Measurements from ENCODE around the gene LAG3. TPM values are rescaled to one million over a fixed set of nuclear protein-coding genes. Genes with fewer than 3 reads are reported as not detected.

LAG3 gene
- total RNA-seq, 1 experiment from 2014 or later = 2.6 TPM

DNA sequence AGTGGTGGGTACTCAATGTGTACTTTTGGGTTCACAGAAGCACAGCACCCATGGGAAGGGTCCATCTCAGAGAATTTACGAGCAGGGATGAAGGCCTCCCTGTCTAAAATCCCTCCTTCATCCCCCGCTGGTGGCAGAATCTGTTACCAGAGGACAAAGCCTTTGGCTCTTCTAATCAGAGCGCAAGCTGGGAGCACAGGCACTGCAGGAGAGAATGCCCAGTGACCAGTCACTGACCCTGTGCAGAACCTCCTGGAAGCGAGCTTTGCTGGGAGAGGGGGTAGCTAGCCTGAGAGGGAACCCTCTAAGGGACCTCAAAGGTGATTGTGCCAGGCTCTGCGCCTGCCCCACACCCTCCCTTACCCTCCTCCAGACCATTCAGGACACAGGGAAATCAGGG, 47.8 kb downstream of the LAG3 start:
- Mint-ChIP-seq H3K36me3 (peaks cover 5% of the 10 kb centered on the region; the same call in 1 of the 2 replicates), H3K27me3 (ENCODE audit: low read depth) (peaks cover 61% of the 10 kb centered on the region), H3K9me3 (no peaks in the 10 kb centered on the region), H3K27ac (no peak overlapping the region), H3K4me3 (peak overlapping the region; percentile 78; the same call in 1 of the 2 replicates), H3K4me1 (peaks cover 61% of the 10 kb centered on the region)
- TF ChIP-seq TCF7 (CRISPR knock-in tag; IDR thresholded peaks at IDR 0.05; ENCODE audit: low read depth) (no peak), GTF2I (CRISPR knock-in tag; conservative IDR thresholded peaks at IDR 0.05) (no peak), ZNF219 (CRISPR knock-in tag; IDR thresholded peaks at IDR 0.05; ENCODE audit: borderline replicate concordance) (no peak), MXD4 (CRISPR knock-in tag; IDR thresholded peaks at IDR 0.05; ENCODE audit: borderline replicate concordance) (no peak), TEAD1 (CRISPR knock-in tag; IDR thresholded peaks at IDR 0.05) (no peak), NR2C2 (CRISPR knock-in tag; IDR thresholded peaks at IDR 0.05) (no peak), IRF2 (CRISPR knock-in tag; IDR thresholded peaks at IDR 0.05; ENCODE audit: borderline replicate concordance, low read depth) (no peak), ATF1 (CRISPR knock-in tag; IDR thresholded peaks at IDR 0.05) (no peak), NR3C1 (CRISPR knock-in tag; conservative IDR thresholded peaks at IDR 0.05; ENCODE audit: low read depth) (no peak), TP53 (CRISPR knock-in tag; IDR thresholded peaks at IDR 0.05) (no peak), OVOL2 (CRISPR knock-in tag; IDR thresholded peaks at IDR 0.05; ENCODE audit: borderline replicate concordance) (no peak)
- TF ChIP-seq, protein P1, sequence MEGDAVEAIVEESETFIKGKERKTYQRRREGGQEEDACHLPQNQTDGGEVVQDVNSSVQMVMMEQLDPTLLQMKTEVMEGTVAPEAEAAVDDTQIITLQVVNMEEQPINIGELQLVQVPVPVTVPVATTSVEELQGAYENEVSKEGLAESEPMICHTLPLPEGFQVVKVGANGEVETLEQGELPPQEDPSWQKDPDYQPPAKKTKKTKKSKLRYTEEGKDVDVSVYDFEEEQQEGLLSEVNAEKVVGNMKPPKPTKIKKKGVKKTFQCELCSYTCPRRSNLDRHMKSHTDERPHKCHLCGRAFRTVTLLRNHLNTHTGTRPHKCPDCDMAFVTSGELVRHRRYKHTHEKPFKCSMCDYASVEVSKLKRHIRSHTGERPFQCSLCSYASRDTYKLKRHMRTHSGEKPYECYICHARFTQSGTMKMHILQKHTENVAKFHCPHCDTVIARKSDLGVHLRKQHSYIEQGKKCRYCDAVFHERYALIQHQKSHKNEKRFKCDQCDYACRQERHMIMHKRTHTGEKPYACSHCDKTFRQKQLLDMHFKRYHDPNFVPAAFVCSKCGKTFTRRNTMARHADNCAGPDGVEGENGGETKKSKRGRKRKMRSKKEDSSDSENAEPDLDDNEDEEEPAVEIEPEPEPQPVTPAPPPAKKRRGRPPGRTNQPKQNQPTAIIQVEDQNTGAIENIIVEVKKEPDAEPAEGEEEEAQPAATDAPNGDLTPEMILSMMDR (IDR thresholded peaks at IDR 0.05) = no peak
- TF ChIP-seq, protein P2, sequence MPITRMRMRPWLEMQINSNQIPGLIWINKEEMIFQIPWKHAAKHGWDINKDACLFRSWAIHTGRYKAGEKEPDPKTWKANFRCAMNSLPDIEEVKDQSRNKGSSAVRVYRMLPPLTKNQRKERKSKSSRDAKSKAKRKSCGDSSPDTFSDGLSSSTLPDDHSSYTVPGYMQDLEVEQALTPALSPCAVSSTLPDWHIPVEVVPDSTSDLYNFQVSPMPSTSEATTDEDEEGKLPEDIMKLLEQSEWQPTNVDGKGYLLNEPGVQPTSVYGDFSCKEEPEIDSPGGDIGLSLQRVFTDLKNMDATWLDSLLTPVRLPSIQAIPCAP (CRISPR knock-in tag; IDR thresholded peaks at IDR 0.05) = no peak
- TF ChIP-seq, protein P3, sequence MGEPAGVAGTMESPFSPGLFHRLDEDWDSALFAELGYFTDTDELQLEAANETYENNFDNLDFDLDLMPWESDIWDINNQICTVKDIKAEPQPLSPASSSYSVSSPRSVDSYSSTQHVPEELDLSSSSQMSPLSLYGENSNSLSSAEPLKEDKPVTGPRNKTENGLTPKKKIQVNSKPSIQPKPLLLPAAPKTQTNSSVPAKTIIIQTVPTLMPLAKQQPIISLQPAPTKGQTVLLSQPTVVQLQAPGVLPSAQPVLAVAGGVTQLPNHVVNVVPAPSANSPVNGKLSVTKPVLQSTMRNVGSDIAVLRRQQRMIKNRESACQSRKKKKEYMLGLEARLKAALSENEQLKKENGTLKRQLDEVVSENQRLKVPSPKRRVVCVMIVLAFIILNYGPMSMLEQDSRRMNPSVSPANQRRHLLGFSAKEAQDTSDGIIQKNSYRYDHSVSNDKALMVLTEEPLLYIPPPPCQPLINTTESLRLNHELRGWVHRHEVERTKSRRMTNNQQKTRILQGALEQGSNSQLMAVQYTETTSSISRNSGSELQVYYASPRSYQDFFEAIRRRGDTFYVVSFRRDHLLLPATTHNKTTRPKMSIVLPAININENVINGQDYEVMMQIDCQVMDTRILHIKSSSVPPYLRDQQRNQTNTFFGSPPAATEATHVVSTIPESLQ (CRISPR knock-in tag; IDR thresholded peaks at IDR 0.05) = no peak
- TF ChIP-seq, protein P4, sequence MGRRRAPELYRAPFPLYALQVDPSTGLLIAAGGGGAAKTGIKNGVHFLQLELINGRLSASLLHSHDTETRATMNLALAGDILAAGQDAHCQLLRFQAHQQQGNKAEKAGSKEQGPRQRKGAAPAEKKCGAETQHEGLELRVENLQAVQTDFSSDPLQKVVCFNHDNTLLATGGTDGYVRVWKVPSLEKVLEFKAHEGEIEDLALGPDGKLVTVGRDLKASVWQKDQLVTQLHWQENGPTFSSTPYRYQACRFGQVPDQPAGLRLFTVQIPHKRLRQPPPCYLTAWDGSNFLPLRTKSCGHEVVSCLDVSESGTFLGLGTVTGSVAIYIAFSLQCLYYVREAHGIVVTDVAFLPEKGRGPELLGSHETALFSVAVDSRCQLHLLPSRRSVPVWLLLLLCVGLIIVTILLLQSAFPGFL (CRISPR knock-in tag; IDR thresholded peaks at IDR 0.05; ENCODE audit: borderline replicate concordance) = no peak
- TF ChIP-seq, protein P5, sequence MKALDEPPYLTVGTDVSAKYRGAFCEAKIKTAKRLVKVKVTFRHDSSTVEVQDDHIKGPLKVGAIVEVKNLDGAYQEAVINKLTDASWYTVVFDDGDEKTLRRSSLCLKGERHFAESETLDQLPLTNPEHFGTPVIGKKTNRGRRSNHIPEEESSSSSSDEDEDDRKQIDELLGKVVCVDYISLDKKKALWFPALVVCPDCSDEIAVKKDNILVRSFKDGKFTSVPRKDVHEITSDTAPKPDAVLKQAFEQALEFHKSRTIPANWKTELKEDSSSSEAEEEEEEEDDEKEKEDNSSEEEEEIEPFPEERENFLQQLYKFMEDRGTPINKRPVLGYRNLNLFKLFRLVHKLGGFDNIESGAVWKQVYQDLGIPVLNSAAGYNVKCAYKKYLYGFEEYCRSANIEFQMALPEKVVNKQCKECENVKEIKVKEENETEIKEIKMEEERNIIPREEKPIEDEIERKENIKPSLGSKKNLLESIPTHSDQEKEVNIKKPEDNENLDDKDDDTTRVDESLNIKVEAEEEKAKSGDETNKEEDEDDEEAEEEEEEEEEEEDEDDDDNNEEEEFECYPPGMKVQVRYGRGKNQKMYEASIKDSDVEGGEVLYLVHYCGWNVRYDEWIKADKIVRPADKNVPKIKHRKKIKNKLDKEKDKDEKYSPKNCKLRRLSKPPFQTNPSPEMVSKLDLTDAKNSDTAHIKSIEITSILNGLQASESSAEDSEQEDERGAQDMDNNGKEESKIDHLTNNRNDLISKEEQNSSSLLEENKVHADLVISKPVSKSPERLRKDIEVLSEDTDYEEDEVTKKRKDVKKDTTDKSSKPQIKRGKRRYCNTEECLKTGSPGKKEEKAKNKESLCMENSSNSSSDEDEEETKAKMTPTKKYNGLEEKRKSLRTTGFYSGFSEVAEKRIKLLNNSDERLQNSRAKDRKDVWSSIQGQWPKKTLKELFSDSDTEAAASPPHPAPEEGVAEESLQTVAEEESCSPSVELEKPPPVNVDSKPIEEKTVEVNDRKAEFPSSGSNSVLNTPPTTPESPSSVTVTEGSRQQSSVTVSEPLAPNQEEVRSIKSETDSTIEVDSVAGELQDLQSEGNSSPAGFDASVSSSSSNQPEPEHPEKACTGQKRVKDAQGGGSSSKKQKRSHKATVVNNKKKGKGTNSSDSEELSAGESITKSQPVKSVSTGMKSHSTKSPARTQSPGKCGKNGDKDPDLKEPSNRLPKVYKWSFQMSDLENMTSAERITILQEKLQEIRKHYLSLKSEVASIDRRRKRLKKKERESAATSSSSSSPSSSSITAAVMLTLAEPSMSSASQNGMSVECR (CRISPR knock-in tag; IDR thresholded peaks at IDR 0.05; ENCODE audit: borderline replicate concordance) = no peak
- ATAC-seq (no peak), DNase-seq (ENCODE audit: low spot score) (no peak)
- ChIA-PET CTCF (interaction anchor here (1.2 kb wide), 1 partner anchor 11 kb away, joined by 3 read pairs; no protein-coding TSS in a partner anchor), POLR2A (interaction anchor here (2.2 to 2.6 kb wide), 2 partner anchors 51 to 54 kb away, joined by 8 to 14 read pairs; partner anchors contain the start of gene PTMS)
